Measurements from ENCODE around the gene TMEM184B. TPM values are rescaled to one million over a fixed set of nuclear protein-coding genes. Genes with fewer than 3 reads are reported as not detected.

Gene TMEM184B
- total and polyA plus RNA-seq, 2 of the 8 experiments (the other 6 are each of a cell fraction or from before 2014, with no cell fraction given): 41.6 to 81.0 TPM

- H2AK5ac ChIP-seq (ENCODE audit: low read depth, low read length): no peak overlapping the region
- H3K79me2 ChIP-seq (ENCODE audit: control insufficient read depth in 1 of 2, insufficient read depth in 2 of 2, low read length in 2 of 2): peaks cover 12 to 35% of the 10 kb centered on the region in 2 experiments
- peaks cover 36 to 52% of the 10 kb centered on the region in 2 experiments for H4K20me1 ChIP-seq (replicated peaks in 1 of 2; ENCODE audit: control insufficient read depth in 1 of 2, insufficient read depth in 2 of 2, low read length in 2 of 2)
- no peak overlapping the region for H3K4me3 ChIP-seq (ENCODE audit: extremely low read depth in 1 of 4, insufficient read depth in 2 of 4, low read depth in 3 of 4, low read length in 4 of 4)
- no peaks in the 10 kb centered on the region for H3K9me3 ChIP-seq (ENCODE audit: insufficient read depth in 2 of 2, low read depth in 1 of 2, low read length in 1 of 2)
- no peak overlapping the region for H4K91ac ChIP-seq (replicated peaks; ENCODE audit: insufficient read length, low read length)
- no peak overlapping the region for H2BK12ac ChIP-seq (ENCODE audit: low read depth, low read length)
- no peak overlapping the region for H3K9ac ChIP-seq (replicated peaks in 1 of 4; ENCODE audit: extremely low read depth in 1 of 4, low read depth in 3 of 4, low read length in 3 of 4)
- WGBS, 2 experiments (ENCODE audit: extremely low coverage in 1 of 2, insufficient coverage in 1 of 2, insufficient read length in 1 of 2, insufficient replicate concordance in 2 of 2, low coverage in 1 of 2, low lambda C conversion rate in 2 of 2, missing lambda C conversion rate in 1 of 2): 92% methylated on average over 12 of the region's 12 CpGs; no CpG with 5 or more reads in 1 of the 2 experiments
- peaks cover 0 to 2% (median 0%) of the 10 kb centered on the region in 4 experiments; a peak in 1 of 7 replicates for H3K4me1 ChIP-seq (replicated peaks in 1 of 4; ENCODE audit: control insufficient read depth in 3 of 4, insufficient read depth in 4 of 4, low read length in 3 of 4)
- POLR2A ChIA-PET (ENCODE audit: partially characterized antibody): interaction anchor here (1.6 to 1.9 kb wide), 2 partner anchors 10 kb away, joined by 4 to 6 read pairs; no protein-coding TSS in a partner anchor
- no peak overlapping the region for H2BK15ac ChIP-seq (ENCODE audit: low read length)
- no peak overlapping the region for H3K4me2 ChIP-seq (ENCODE audit: insufficient read depth in 1 of 2, low read depth in 2 of 2, low read length in 2 of 2)
- H2BK5ac ChIP-seq (ENCODE audit: low read depth, low read length): no peak overlapping the region
- TF ChIP-seq TAF1 (IDR thresholded peaks at IDR 0.05; ENCODE audit: low read depth, low read length) (no peak), SP2 (IDR thresholded peaks at IDR 0.05; ENCODE audit: low read length) (no peak)
- H3K36me3 ChIP-seq (ENCODE audit: control insufficient read depth in 2 of 4, insufficient read depth in 4 of 4, low read length in 3 of 4): peaks cover 68 to 96% (median 90%) of the 10 kb centered on the region in 4 experiments
- H3K27me3 ChIP-seq (replicated peaks in 1 of 4; ENCODE audit: control insufficient read depth in 3 of 4, extremely low read depth in 1 of 4, insufficient read depth in 3 of 4, low read length in 3 of 4): no peaks in the 10 kb centered on the region
- FAIRE-seq (no peak), DNase-seq (ENCODE audit: low read depth in 1 of 2, low spot score in 2 of 2) (no peak)
- H2BK20ac ChIP-seq (ENCODE audit: low read length): no peak overlapping the region
- H3K79me1 ChIP-seq (ENCODE audit: low read depth, low read length): peaks cover 18% of the 10 kb centered on the region
- no peak overlapping the region for H4K5ac ChIP-seq (ENCODE audit: insufficient read length, low read depth, low read length)
- no peak overlapping the region for H3K23ac ChIP-seq (ENCODE audit: insufficient read length)
- no peak overlapping the region for H3K14ac ChIP-seq (ENCODE audit: insufficient read length)
- no peak overlapping the region for H2BK120ac ChIP-seq (replicated peaks; ENCODE audit: low read depth, low read length)
- H3K18ac ChIP-seq (ENCODE audit: extremely low read depth, low read length): no peak overlapping the region
- H3K4ac ChIP-seq (replicated peaks; ENCODE audit: insufficient read length, low read depth, low read length): no peak overlapping the region
- H4K8ac ChIP-seq (ENCODE audit: extremely low read depth, insufficient read depth, low read length): no peak overlapping the region; the same call in 1 of the 2 replicates
- CTCF ChIA-PET (ENCODE audit: partially characterized antibody): interaction anchor here (1.0 to 4.0 kb wide), 5 partner anchors 8 to 54 kb away, joined by 3 to 31 read pairs (median 12); no protein-coding TSS in a partner anchor
- H3K56ac ChIP-seq (replicated peaks; ENCODE audit: insufficient read length, low read depth, low read length): no peak overlapping the region
- H3K23me2 ChIP-seq (ENCODE audit: low read depth, low read length): no peaks in the 10 kb centered on the region
- no peak overlapping the region for H2AFZ ChIP-seq (ENCODE audit: low read length)
- no peak overlapping the region for H3K27ac ChIP-seq (ENCODE audit: low read depth, low read length)
Measured at GRCh38 chr22:38299770-38300102, 26.9 kb upstream of the TMEM184B start.
